GM21786 (cell line): Measurements from ENCODE around the gene LRMDA.
"Not testable (repeated sequence)": the region's sequence is repeated elsewhere in the genome, so short reads cannot be mapped to it uniquely, and the experiment has no call there.

Experiments
- ATAC-seq: cut with Tn5 transposase; IDR thresholded peaks from one replicate; pipeline ENCODE4 v1.9.1; 2021; ENCODE audit not compliant: unreplicated experiment

Gene LRMDA

GRCh38 chr10:75605096-75605495 lies 173.7 kb downstream of the LRMDA start:
- ATAC-seq, result no peak

GRCh38 chr10:75605795-75606194 lies 174.4 kb downstream of the LRMDA start:
- ATAC-seq, result not testable (repeated sequence)

GRCh38 chr10:75606203-75606779 lies 174.9 kb downstream of the LRMDA start:
- peak; percentile 67 for ATAC-seq

- no peak for ATAC-seq
Measured at GRCh38 chr10:75607576-75607975, 176.2 kb downstream of the LRMDA start.

GRCh38 chr10:75610183-75610582 lies 178.8 kb downstream of the LRMDA start:
- no peak for ATAC-seq

- peak; percentile 32 for ATAC-seq
Measured at GRCh38 chr10:75611172-75611992, 180.0 kb downstream of the LRMDA start.

- ATAC-seq, result peak; percentile 20
Measured at GRCh38 chr10:75611993-75612372, 180.6 kb downstream of the LRMDA start.

GRCh38 chr10:75612904-75613684 lies 181.7 kb downstream of the LRMDA start:
- no peak for ATAC-seq

GRCh38 chr10:75613685-75614504 lies 182.5 kb downstream of the LRMDA start:
- peak; percentile 33 for ATAC-seq

- no peak for ATAC-seq
Measured at GRCh38 chr10:75616076-75616475, 184.7 kb downstream of the LRMDA start.

- ATAC-seq, result no peak
Measured at GRCh38 chr10:75616874-75617478, 185.6 kb downstream of the LRMDA start.

GRCh38 chr10:75617485-75618155 lies 186.2 kb downstream of the LRMDA start:
- no peak for ATAC-seq

GRCh38 chr10:75619635-75620034 lies 188.2 kb downstream of the LRMDA start:
- no peak for ATAC-seq

GRCh38 chr10:75620356-75620755 lies 188.9 kb downstream of the LRMDA start:
- ATAC-seq, result no peak

- not testable (repeated sequence) for ATAC-seq
Measured at GRCh38 chr10:75621003-75621402, 189.6 kb downstream of the LRMDA start.

- no peak for ATAC-seq
Measured at GRCh38 chr10:75622503-75622902, 191.1 kb downstream of the LRMDA start.

- ATAC-seq, result no peak
Measured at GRCh38 chr10:75623310-75624093, 192.1 kb downstream of the LRMDA start.

- ATAC-seq, result no peak
Measured at GRCh38 chr10:75624638-75625037, 193.2 kb downstream of the LRMDA start.

- ATAC-seq, result no peak
Measured at GRCh38 chr10:75630746-75631145, 199.3 kb downstream of the LRMDA start.
